GM23338 (cell line): ENCODE data around the gene GFAP. TPM values are rescaled to one million over a fixed set of nuclear protein-coding genes. Genes with fewer than 3 reads are reported as not detected.

Source experiments
- ATAC-seq: fragments of 200-7000 bp; cut with Tn5 transposase; 3 replicates; pipeline ENCODE4 v1.9.1; 2020
- DNase-seq: peaks from one replicate; pipeline ENCODE4 v3.0.0-alpha.2; 2015; ENCODE audit warnings: low spot score
- H2AFZ ChIP-seq: fragments of 200-600 bp; sonication (generic); 2 replicates; pipeline ENCODE4 v1.8.0; 2016; ENCODE audit warnings: antibody characterized with exemption, mild to moderate bottlenecking, moderate library complexity
- H3F3A ChIP-seq: fragments of 200-600 bp; sonication (generic); replicated peaks from 2 replicates; pipeline ENCODE4 v1.8.0; 2017; ENCODE audit warnings: antibody characterized with exemption, mixed run types, low read depth
- H3K27ac ChIP-seq: fragments of 200-600 bp; sonication (generic); 2 replicates; pipeline ENCODE4 v1.6.1; 2016; ENCODE audit warnings: low read depth
- H3K27me3 ChIP-seq: fragments of 200-600 bp; sonication (generic); 2 replicates; pipeline ENCODE4 v1.8.0; 2016; ENCODE audit warnings: mild to moderate bottlenecking, mixed run types, moderate library complexity; ENCODE audit not compliant: insufficient read depth
- H3K36me3 ChIP-seq: fragments of 200-600 bp; sonication (generic); 2 replicates; pipeline ENCODE4 v1.8.0; 2016; ENCODE audit warnings: mild to moderate bottlenecking; ENCODE audit not compliant: insufficient read depth
- H3K4me1 ChIP-seq: fragments of 200-600 bp; sonication (generic); 2 replicates; pipeline ENCODE4 v1.8.0; 2016; ENCODE audit warnings: mild to moderate bottlenecking, moderate library complexity; ENCODE audit not compliant: insufficient read depth
- H3K4me2 ChIP-seq: fragments of 200-600 bp; sonication (generic); 2 replicates; pipeline ENCODE4 v1.7.1; 2017; ENCODE audit warnings: mixed run types
- H3K4me3 ChIP-seq: fragments of 200-600 bp; sonication (generic); 2 replicates; pipeline ENCODE4 v1.6.1; 2016; ENCODE audit warnings: mixed run types
- H3K79me2 ChIP-seq: fragments of 200-600 bp; sonication (generic); replicated peaks from 2 replicates; pipeline ENCODE4 v1.8.0; 2017; ENCODE audit warnings: mild to moderate bottlenecking; ENCODE audit not compliant: insufficient read depth
- H3K9me2 ChIP-seq: fragments of 200-600 bp; sonication (generic); 2 replicates; pipeline ENCODE4 v1.8.0; 2017; ENCODE audit not compliant: insufficient read depth
- H4K20me1 ChIP-seq: fragments of 200-600 bp; sonication (generic); replicated peaks from 2 replicates; pipeline ENCODE4 v1.8.0; 2017; ENCODE audit warnings: mild to moderate bottlenecking; ENCODE audit not compliant: insufficient read depth
- H3K27ac Mint-ChIP-seq: 2 replicates; pipeline ENCODE4 v1.8.0; 2020; ENCODE audit warnings: inconsistent platforms, mild to moderate bottlenecking, moderate library complexity, mixed read lengths
- H3K27me3 Mint-ChIP-seq: 3 replicates; pipeline ENCODE4 v1.8.0; 2022; ENCODE audit warnings: low read depth, mild to moderate bottlenecking, moderate library complexity, mixed read lengths, inconsistent platforms; ENCODE audit not compliant: insufficient read depth, poor library complexity
- H3K36me3 Mint-ChIP-seq: 3 replicates; pipeline ENCODE4 v1.8.0; 2021; ENCODE audit warnings: low read depth, mild to moderate bottlenecking, inconsistent platforms, moderate library complexity, mixed read lengths
- H3K4me1 Mint-ChIP-seq: 3 replicates; pipeline ENCODE4 v1.8.0; 2020; ENCODE audit warnings: mild to moderate bottlenecking, inconsistent platforms, mixed read lengths
- H3K4me3 Mint-ChIP-seq: 3 replicates; pipeline ENCODE4 v1.8.0; 2021; ENCODE audit warnings: moderate library complexity, mild to moderate bottlenecking, inconsistent platforms, mixed read lengths
- H3K9me3 Mint-ChIP-seq: 3 replicates; pipeline ENCODE4 v1.8.0; 2020; ENCODE audit warnings: moderate library complexity, mild to moderate bottlenecking, inconsistent platforms, mixed read lengths
- JUNB ChIP-seq: IDR thresholded peaks from one replicate; pipeline ENCODE4 v1.6.1; 2016; ENCODE audit warnings: antibody characterized with exemption; ENCODE audit not compliant: unreplicated experiment
- NANOG ChIP-seq: IDR thresholded peaks from 2 replicates; pipeline ENCODE4 v1.6.1; 2016; ENCODE audit warnings: antibody characterized with exemption, borderline replicate concordance
- POLR2AphosphoS5 ChIP-seq: IDR thresholded peaks from 2 replicates; pipeline ENCODE4 v1.6.1; 2016; ENCODE audit warnings: antibody characterized with exemption, low read depth
- ZNF114 ChIP-seq: fragments of 250-450 bp; sonication (Bioruptor Pico); IDR thresholded peaks from 2 replicates; pipeline ENCODE4 v1.5.0; 2020; ENCODE audit warnings: mild to moderate bottlenecking, moderate library complexity
- polyA plus RNA-seq: library from polyadenylated mRNA; unstranded; fragments of >200 nt; fragmentation: Nextera tagmentation; extraction: Ambion mirVana; gene quantifications from 2 replicates; pipeline ENCODE4 v1.2.1, GENCODE V29; 2016
- total RNA-seq: library from RNA; depleted of rRNA; stranded (reverse); fragments of >200 nt; shearing (Covaris generic); gene quantifications from 2 replicates; pipeline ENCODE4 v1.2.3, GENCODE V29; 2014
- TF ChIP-seq, protein P1 (sequence below), 2 experiments: fragments of 200-600 bp in 1 of 2; sonication (generic) in 1 of 2; conservative IDR thresholded peaks; 2 replicates each; pipeline versions ENCODE4 v1.5.1 to v1.6.1; 2016 to 2017; ENCODE audit warnings: antibody characterized with exemption in 2 of 2, low read depth in 2 of 2, mild to moderate bottlenecking in 2 of 2, moderate library complexity in 1 of 2
- TF ChIP-seq, protein P2 (sequence below): fragments of 250-450 bp; sonication (Bioruptor Pico); IDR thresholded peaks from 2 replicates; pipeline ENCODE4 v1.5.0; 2020; ENCODE audit warnings: mild to moderate bottlenecking, moderate library complexity

Gene GFAP
- total and polyA plus RNA-seq, 2 experiments from 2014 or later = 0.15 to 5.1 TPM

DNA sequence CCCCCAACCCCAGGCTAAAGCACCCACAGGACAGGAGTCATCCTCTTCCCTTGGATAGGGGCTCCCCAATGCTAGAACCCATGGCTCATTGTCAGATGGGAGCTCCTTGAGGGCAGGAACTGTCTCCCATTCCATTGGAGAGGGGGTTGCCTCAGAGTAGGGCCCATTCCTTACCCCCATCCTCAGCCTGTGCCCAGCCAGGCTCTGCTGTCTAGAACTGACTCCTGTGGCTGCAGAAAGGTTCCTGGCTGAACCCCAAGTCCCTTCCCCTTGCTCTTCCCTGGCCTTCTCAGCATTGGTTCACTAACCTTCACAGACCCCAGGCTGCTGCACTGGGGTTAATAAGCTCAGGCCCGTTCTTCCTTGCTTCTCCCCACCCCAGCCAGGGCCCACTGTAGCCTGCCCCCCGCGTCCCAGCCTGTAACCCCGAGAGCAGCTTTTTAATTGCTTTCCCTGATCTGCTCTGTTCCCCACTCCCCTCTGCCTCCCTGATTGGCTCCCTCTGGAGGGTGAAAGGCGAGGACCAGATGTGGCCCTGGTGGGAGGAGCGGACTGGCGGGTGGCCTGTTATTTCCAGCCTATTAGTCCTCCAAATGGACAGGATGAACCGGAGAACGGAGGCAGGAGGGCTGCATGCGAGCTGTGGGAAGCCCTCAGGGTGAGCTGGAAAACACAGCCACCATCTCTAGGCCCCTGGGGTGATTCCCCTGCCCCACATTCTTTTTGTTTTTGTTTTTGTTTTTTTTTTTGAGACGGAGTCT, 6.0 kb upstream of the GFAP start:
- Histone ChIP-seq H3K4me3 (no peak overlapping the region), H3K4me1 (peaks cover 12% of the 10 kb centered on the region; the same call in 1 of the 2 replicates), H3K27me3 (no peaks in the 10 kb centered on the region), H3K27ac (no peak overlapping the region), H3K79me2 (no peaks in the 10 kb centered on the region), H2AFZ (peak overlapping the region; percentile 41), H4K20me1 (no peaks in the 10 kb centered on the region), H3K4me2 (peak overlapping the region; percentile 68), H3F3A (0 out of 2 replicates have a peak, but pooled peaks cover 23% of the 10 kb centered on the region), H3K9me2 (no peaks in the 10 kb centered on the region), H3K36me3 (0 out of 2 replicates have a peak, but pooled peaks cover 1% of the 10 kb centered on the region)
- TF ChIP-seq NANOG (no peak), ZNF114 (CRISPR knock-in tag) (no peak)
- TF ChIP-seq, protein P1, sequence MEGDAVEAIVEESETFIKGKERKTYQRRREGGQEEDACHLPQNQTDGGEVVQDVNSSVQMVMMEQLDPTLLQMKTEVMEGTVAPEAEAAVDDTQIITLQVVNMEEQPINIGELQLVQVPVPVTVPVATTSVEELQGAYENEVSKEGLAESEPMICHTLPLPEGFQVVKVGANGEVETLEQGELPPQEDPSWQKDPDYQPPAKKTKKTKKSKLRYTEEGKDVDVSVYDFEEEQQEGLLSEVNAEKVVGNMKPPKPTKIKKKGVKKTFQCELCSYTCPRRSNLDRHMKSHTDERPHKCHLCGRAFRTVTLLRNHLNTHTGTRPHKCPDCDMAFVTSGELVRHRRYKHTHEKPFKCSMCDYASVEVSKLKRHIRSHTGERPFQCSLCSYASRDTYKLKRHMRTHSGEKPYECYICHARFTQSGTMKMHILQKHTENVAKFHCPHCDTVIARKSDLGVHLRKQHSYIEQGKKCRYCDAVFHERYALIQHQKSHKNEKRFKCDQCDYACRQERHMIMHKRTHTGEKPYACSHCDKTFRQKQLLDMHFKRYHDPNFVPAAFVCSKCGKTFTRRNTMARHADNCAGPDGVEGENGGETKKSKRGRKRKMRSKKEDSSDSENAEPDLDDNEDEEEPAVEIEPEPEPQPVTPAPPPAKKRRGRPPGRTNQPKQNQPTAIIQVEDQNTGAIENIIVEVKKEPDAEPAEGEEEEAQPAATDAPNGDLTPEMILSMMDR (conservative IDR thresholded peaks at IDR 0.05; ENCODE audit: low read depth in 2 of 2) = peak in 1 of 2 experiments; percentile 43; a peak in 2 of 4 replicates
- peak overlapping the region; percentile 11; the same call in 1 of the 3 replicates for H3K4me3 Mint-ChIP-seq
- H3K36me3 Mint-ChIP-seq = peaks cover 16% of the 10 kb centered on the region
- H3K9me3 Mint-ChIP-seq = no peaks in the 10 kb centered on the region
- H3K27ac Mint-ChIP-seq = no peak overlapping the region
- peaks cover 37% of the 10 kb centered on the region for H3K4me1 Mint-ChIP-seq
- peak; percentile 74 for DNase-seq
- peak; percentile 73 for ATAC-seq
- peaks cover 22% of the 10 kb centered on the region for H3K27me3 Mint-ChIP-seq

DNA sequence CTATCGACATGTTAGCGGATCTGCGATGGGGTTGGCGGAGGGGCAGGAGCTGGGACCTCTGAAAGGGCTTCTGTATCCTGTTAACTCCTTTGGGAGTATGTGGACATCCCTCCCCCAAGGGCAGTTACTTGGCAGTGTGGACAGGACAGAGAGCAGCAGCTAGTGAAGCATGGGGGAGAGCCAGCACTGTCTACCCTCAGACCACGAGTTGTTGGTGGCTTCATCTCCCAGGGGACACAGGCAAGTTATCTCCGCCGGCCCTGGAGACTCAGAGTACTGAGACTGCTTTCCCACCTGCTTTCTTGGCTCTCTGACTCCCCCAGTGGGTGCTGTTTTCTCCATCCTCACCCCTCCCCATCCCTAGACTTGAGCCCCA, 5.3 kb upstream of the GFAP start:
- Histone ChIP-seq H3K79me2 (no peaks in the 10 kb centered on the region), H3K9me2 (no peaks in the 10 kb centered on the region), H3K36me3 (no peaks in the 10 kb centered on the region), H2AFZ (peak overlapping the region; percentile 41), H3F3A (0 out of 2 replicates have a peak, but pooled peaks cover 18% of the 10 kb centered on the region), H4K20me1 (no peaks in the 10 kb centered on the region), H3K4me1 (peaks cover 12% of the 10 kb centered on the region; the same call in 1 of the 2 replicates), H3K27me3 (no peaks in the 10 kb centered on the region), H3K4me2 (peak overlapping the region; percentile 68), H3K4me3 (no peak overlapping the region), H3K27ac (no peak overlapping the region)
- peak; percentile 11; the same call in 2 of the 3 replicates for ATAC-seq
- no peak for DNase-seq
- H3K27me3 Mint-ChIP-seq = peaks cover 22% of the 10 kb centered on the region
- H3K36me3 Mint-ChIP-seq = peaks cover 9% of the 10 kb centered on the region
- no peaks in the 10 kb centered on the region for H3K9me3 Mint-ChIP-seq
- peaks cover 37% of the 10 kb centered on the region for H3K4me1 Mint-ChIP-seq
- no peak overlapping the region; the same call in 2 of the 3 replicates for H3K4me3 Mint-ChIP-seq
- TF ChIP-seq JUNB = no peak
- TF ChIP-seq, protein P2, sequence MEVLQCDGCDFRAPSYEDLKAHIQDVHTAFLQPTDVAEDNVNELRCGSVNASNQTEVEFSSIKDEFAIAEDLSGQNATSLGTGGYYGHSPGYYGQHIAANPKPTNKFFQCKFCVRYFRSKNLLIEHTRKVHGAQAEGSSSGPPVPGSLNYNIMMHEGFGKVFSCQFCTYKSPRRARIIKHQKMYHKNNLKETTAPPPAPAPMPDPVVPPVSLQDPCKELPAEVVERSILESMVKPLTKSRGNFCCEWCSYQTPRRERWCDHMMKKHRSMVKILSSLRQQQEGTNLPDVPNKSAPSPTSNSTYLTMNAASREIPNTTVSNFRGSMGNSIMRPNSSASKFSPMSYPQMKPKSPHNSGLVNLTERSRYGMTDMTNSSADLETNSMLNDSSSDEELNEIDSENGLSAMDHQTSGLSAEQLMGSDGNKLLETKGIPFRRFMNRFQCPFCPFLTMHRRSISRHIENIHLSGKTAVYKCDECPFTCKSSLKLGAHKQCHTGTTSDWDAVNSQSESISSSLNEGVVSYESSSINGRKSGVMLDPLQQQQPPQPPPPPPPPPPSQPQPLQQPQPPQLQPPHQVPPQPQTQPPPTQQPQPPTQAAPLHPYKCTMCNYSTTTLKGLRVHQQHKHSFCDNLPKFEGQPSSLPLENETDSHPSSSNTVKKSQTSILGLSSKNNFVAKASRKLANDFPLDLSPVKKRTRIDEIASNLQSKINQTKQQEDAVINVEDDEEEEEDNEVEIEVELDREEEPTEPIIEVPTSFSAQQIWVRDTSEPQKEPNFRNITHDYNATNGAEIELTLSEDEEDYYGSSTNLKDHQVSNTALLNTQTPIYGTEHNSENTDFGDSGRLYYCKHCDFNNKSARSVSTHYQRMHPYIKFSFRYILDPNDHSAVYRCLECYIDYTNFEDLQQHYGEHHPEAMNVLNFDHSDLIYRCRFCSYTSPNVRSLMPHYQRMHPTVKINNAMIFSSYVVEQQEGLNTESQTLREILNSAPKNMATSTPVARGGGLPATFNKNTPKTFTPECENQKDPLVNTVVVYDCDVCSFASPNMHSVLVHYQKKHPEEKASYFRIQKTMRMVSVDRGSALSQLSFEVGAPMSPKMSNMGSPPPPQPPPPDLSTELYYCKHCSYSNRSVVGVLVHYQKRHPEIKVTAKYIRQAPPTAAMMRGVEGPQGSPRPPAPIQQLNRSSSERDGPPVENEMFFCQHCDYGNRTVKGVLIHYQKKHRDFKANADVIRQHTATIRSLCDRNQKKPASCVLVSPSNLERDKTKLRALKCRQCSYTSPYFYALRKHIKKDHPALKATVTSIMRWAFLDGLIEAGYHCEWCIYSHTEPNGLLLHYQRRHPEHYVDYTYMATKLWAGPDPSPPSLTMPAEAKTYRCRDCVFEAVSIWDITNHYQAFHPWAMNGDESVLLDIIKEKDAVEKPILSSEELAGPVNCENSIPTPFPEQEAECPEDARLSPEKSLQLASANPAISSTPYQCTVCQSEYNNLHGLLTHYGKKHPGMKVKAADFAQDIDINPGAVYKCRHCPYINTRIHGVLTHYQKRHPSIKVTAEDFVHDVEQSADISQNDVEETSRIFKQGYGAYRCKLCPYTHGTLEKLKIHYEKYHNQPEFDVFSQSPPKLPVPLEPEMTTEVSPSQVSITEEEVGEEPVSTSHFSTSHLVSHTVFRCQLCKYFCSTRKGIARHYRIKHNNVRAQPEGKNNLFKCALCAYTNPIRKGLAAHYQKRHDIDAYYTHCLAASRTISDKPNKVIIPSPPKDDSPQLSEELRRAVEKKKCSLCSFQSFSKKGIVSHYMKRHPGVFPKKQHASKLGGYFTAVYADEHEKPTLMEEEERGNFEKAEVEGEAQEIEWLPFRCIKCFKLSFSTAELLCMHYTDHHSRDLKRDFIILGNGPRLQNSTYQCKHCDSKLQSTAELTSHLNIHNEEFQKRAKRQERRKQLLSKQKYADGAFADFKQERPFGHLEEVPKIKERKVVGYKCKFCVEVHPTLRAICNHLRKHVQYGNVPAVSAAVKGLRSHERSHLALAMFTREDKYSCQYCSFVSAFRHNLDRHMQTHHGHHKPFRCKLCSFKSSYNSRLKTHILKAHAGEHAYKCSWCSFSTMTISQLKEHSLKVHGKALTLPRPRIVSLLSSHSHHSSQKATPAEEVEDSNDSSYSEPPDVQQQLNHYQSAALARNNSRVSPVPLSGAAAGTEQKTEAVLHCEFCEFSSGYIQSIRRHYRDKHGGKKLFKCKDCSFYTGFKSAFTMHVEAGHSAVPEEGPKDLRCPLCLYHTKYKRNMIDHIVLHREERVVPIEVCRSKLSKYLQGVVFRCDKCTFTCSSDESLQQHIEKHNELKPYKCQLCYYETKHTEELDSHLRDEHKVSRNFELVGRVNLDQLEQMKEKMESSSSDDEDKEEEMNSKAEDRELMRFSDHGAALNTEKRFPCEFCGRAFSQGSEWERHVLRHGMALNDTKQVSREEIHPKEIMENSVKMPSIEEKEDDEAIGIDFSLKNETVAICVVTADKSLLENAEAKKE (CRISPR knock-in tag) = no peak
- no peak for TF ChIP-seq POLR2AphosphoS5
- no peak overlapping the region for H3K27ac Mint-ChIP-seq
